Measurements from ENCODE around the gene CACNG3. TPM values are rescaled to one million over a fixed set of nuclear protein-coding genes. Genes with fewer than 3 reads are reported as not detected.
"Not testable (repeated sequence)": the region's sequence is repeated elsewhere in the genome, so short reads cannot be mapped to it uniquely, and the experiment has no call there.

The CACNG3 gene
- total RNA-seq, 1 experiment from 2014 or later, result not detected

- no peaks in the 10 kb centered on the region for H3K36me3 ChIP-seq
- H3K9me3 ChIP-seq (replicated peaks), result no peaks in the 10 kb centered on the region
- H3K27me3 ChIP-seq (replicated peaks), result no peaks in the 10 kb centered on the region
- no peak overlapping the region for H3K4me3 ChIP-seq
- H3K4me1 ChIP-seq (replicated peaks), result no peaks in the 10 kb centered on the region
- no peak for DNase-seq (ENCODE audit: low read depth in 1 of 2, low spot score in 2 of 2)
- no peak overlapping the region for H3K27ac ChIP-seq
These were observed 32.4 kb downstream of the CACNG3 start for GRCh38 chr16:24288516-24288915.

GRCh38 chr16:24289166-24289700 is 33.1 kb downstream of the CACNG3 start:
- Histone ChIP-seq H3K9me3 (replicated peaks) (no peaks in the 10 kb centered on the region), H3K36me3 (no peaks in the 10 kb centered on the region), H3K27ac (no peak overlapping the region), H3K4me1 (replicated peaks) (no peaks in the 10 kb centered on the region), H3K27me3 (replicated peaks) (no peaks in the 10 kb centered on the region), H3K4me3 (no peak overlapping the region)
- no peak for DNase-seq (ENCODE audit: low read depth in 1 of 2, low spot score in 2 of 2)

GRCh38 chr16:24291932-24292331 is 35.8 kb downstream of the CACNG3 start:
- Histone ChIP-seq H3K27me3 (replicated peaks) (no peaks in the 10 kb centered on the region), H3K9me3 (replicated peaks) (no peaks in the 10 kb centered on the region), H3K4me1 (replicated peaks) (no peaks in the 10 kb centered on the region), H3K27ac (no peak overlapping the region), H3K36me3 (no peaks in the 10 kb centered on the region), H3K4me3 (no peak overlapping the region)
- no peak for DNase-seq (ENCODE audit: low read depth in 1 of 2, low spot score in 2 of 2)

- H3K27ac ChIP-seq, result no peak overlapping the region
- H3K27me3 ChIP-seq (replicated peaks), result no peaks in the 10 kb centered on the region
- H3K4me1 ChIP-seq (replicated peaks), result no peaks in the 10 kb centered on the region
- no peak overlapping the region for H3K4me3 ChIP-seq
- no peak for DNase-seq (ENCODE audit: low read depth in 1 of 2, low spot score in 2 of 2)
- H3K36me3 ChIP-seq, result no peaks in the 10 kb centered on the region
- H3K9me3 ChIP-seq (replicated peaks), result no peaks in the 10 kb centered on the region
These were observed 38.0 kb downstream of the CACNG3 start for GRCh38 chr16:24294131-24294530.

GRCh38 chr16:24297375-24297774 is 41.2 kb downstream of the CACNG3 start:
- Histone ChIP-seq H3K4me3 (no peak overlapping the region), H3K36me3 (no peaks in the 10 kb centered on the region), H3K27me3 (replicated peaks) (no peaks in the 10 kb centered on the region), H3K4me1 (replicated peaks) (no peaks in the 10 kb centered on the region), H3K27ac (no peak overlapping the region), H3K9me3 (replicated peaks) (no peaks in the 10 kb centered on the region)
- no peak for DNase-seq (ENCODE audit: low read depth in 1 of 2, low spot score in 2 of 2)

- Histone ChIP-seq H3K27ac (no peak overlapping the region), H3K9me3 (replicated peaks) (no peaks in the 10 kb centered on the region), H3K4me3 (no peak overlapping the region), H3K4me1 (replicated peaks) (no peaks in the 10 kb centered on the region), H3K27me3 (replicated peaks) (no peaks in the 10 kb centered on the region), H3K36me3 (no peaks in the 10 kb centered on the region)
- no peak for DNase-seq (ENCODE audit: low read depth in 1 of 2, low spot score in 2 of 2)
These were observed 42.5 kb downstream of the CACNG3 start for GRCh38 chr16:24298548-24299167.

- DNase-seq (ENCODE audit: low read depth in 1 of 2, low spot score in 2 of 2); H3K4me3 ChIP-seq; H3K27ac ChIP-seq; H3K9me3 ChIP-seq (replicated peaks); H3K4me1 ChIP-seq (replicated peaks); H3K36me3 ChIP-seq; H3K27me3 ChIP-seq (replicated peaks): not testable (repeated sequence)
These were observed 44.6 kb downstream of the CACNG3 start for GRCh38 chr16:24300750-24301149.

- Histone ChIP-seq H3K36me3 (no peaks in the 10 kb centered on the region), H3K27me3 (replicated peaks) (no peaks in the 10 kb centered on the region), H3K27ac (no peak overlapping the region), H3K9me3 (replicated peaks) (no peaks in the 10 kb centered on the region), H3K4me3 (no peak overlapping the region), H3K4me1 (replicated peaks) (no peaks in the 10 kb centered on the region)
- DNase-seq (ENCODE audit: low read depth in 1 of 2, low spot score in 2 of 2), result no peak
These were observed 46.5 kb downstream of the CACNG3 start for GRCh38 chr16:24302636-24303035.

- no peak overlapping the region for H3K4me3 ChIP-seq
These were observed 52.1 kb downstream of the CACNG3 start for GRCh38 chr16:24308200-24308599.

GRCh38 chr16:24309258-24310142 is 53.4 kb downstream of the CACNG3 start:
- H3K9me3 ChIP-seq (replicated peaks), result no peaks in the 10 kb centered on the region
- no peak overlapping the region for H3K27ac ChIP-seq
- H3K4me1 ChIP-seq (replicated peaks), result 0 out of 2 replicates have a peak, but pooled peaks cover 3% of the 10 kb centered on the region
- H3K4me3 ChIP-seq, result no peak overlapping the region
- DNase-seq (ENCODE audit: low read depth in 1 of 2, low spot score in 2 of 2), result peak; percentile 28 to 79
- H3K36me3 ChIP-seq, result no peaks in the 10 kb centered on the region
- no peaks in the 10 kb centered on the region for H3K27me3 ChIP-seq (replicated peaks)

More at GRCh38 chr16:24308200-24308599, 52.1 kb downstream of the CACNG3 start:
- Histone ChIP-seq H3K27me3 (replicated peaks) (no peaks in the 10 kb centered on the region), H3K27ac (no peak overlapping the region), H3K36me3 (no peaks in the 10 kb centered on the region), H3K9me3 (replicated peaks) (no peaks in the 10 kb centered on the region), H3K4me1 (replicated peaks) (0 out of 2 replicates have a peak, but pooled peaks cover 3% of the 10 kb centered on the region)
- DNase-seq (ENCODE audit: low read depth in 1 of 2, low spot score in 2 of 2), result no peak

GRCh38 chr16:24315343-24315742 is 59.2 kb downstream of the CACNG3 start:
- no peaks in the 10 kb centered on the region for H3K27me3 ChIP-seq (replicated peaks)
- DNase-seq (ENCODE audit: low read depth in 1 of 2, low spot score in 2 of 2), result no peak

GRCh38 chr16:24318680-24319079 is 62.5 kb downstream of the CACNG3 start:
- Histone ChIP-seq H3K36me3 (no peaks in the 10 kb centered on the region), H3K4me3 (no peak overlapping the region), H3K27me3 (replicated peaks) (no peaks in the 10 kb centered on the region), H3K27ac (no peak overlapping the region), H3K9me3 (replicated peaks) (no peaks in the 10 kb centered on the region), H3K4me1 (replicated peaks) (no peaks in the 10 kb centered on the region)
- no peak for DNase-seq (ENCODE audit: low read depth in 1 of 2, low spot score in 2 of 2)

More at GRCh38 chr16:24315343-24315742, 59.2 kb downstream of the CACNG3 start:
- no peak overlapping the region for H3K27ac ChIP-seq
- no peak overlapping the region for H3K4me3 ChIP-seq
- H3K4me1 ChIP-seq (replicated peaks), result no peaks in the 10 kb centered on the region
- no peaks in the 10 kb centered on the region for H3K36me3 ChIP-seq
- no peaks in the 10 kb centered on the region for H3K9me3 ChIP-seq (replicated peaks)

- Histone ChIP-seq H3K4me1 (replicated peaks) (no peaks in the 10 kb centered on the region), H3K27ac (no peak overlapping the region), H3K4me3 (no peak overlapping the region), H3K36me3 (no peaks in the 10 kb centered on the region), H3K27me3 (replicated peaks) (no peaks in the 10 kb centered on the region), H3K9me3 (replicated peaks) (no peaks in the 10 kb centered on the region)
- no peak for DNase-seq (ENCODE audit: low read depth in 1 of 2, low spot score in 2 of 2)
These were observed 63.1 kb downstream of the CACNG3 start for GRCh38 chr16:24319126-24319814.

- H3K4me1 ChIP-seq (replicated peaks), result no peaks in the 10 kb centered on the region
These were observed 66.0 kb downstream of the CACNG3 start for GRCh38 chr16:24322106-24322505.

More at GRCh38 chr16:24322106-24322505, 66.0 kb downstream of the CACNG3 start:
- no peak overlapping the region for H3K27ac ChIP-seq
- no peaks in the 10 kb centered on the region for H3K9me3 ChIP-seq (replicated peaks)
- H3K4me3 ChIP-seq, result no peak overlapping the region
- no peaks in the 10 kb centered on the region for H3K27me3 ChIP-seq (replicated peaks)
- DNase-seq (ENCODE audit: low read depth in 1 of 2, low spot score in 2 of 2), result no peak
- no peaks in the 10 kb centered on the region for H3K36me3 ChIP-seq
